OCI-LY3 (cell line): ENCODE results near the gene ARHGEF28.

Experiments used
- H2AFZ ChIP-seq: fragments of 200-600, 300-600 bp; shearing (Covaris generic); 2 replicates; pipeline ENCODE4 v1.6.0; 2014; ENCODE audit warnings: antibody characterized with exemption, low read depth, low read length
- H3K27ac ChIP-seq: fragments of 200-600, 300-600 bp; sonication (generic); 2 replicates; pipeline ENCODE4 v1.5.1; 2014; ENCODE audit warnings: mild to moderate bottlenecking, low read length, moderate library complexity, mixed read lengths
- H3K27me3 ChIP-seq: fragments of 200-600, 300-600 bp; sonication (generic); 2 replicates; pipeline ENCODE4 v1.6.1; 2014; ENCODE audit warnings: low read depth, low read length, mixed read lengths
- H3K36me3 ChIP-seq: fragments of 200-600, 300-600 bp; sonication (generic); replicated peaks from 2 replicates; pipeline ENCODE3; 2014; ENCODE audit warnings: low read depth, low read length, mixed read lengths
- H3K4me1 ChIP-seq: fragments of 300-600, 200-600 bp; sonication (generic); 2 replicates; pipeline ENCODE4 v1.6.1; 2014; ENCODE audit warnings: low read length, mixed read lengths
- H3K4me2 ChIP-seq: fragments of 200-600, 300-600 bp; sonication (generic); 2 replicates; pipeline ENCODE4 v1.6.1; 2014; ENCODE audit warnings: low read length, mixed read lengths
- H3K4me3 ChIP-seq: fragments of 300-600, 200-600 bp; sonication (generic); 2 replicates; pipeline ENCODE4 v1.5.1; 2014; ENCODE audit warnings: antibody characterized with exemption, mild to moderate bottlenecking, low read length, moderate library complexity
- H3K79me2 ChIP-seq: fragments of 300-600, 200-600 bp; shearing (Covaris generic); 2 replicates; pipeline ENCODE4 v1.6.1; 2014; ENCODE audit warnings: mild to moderate bottlenecking, low read length, mixed read lengths
- H3K9ac ChIP-seq: fragments of 300-600, 200-600 bp; shearing (Covaris generic); 2 replicates; pipeline ENCODE4 v1.6.0; 2014; ENCODE audit warnings: mild to moderate bottlenecking, low read length, moderate library complexity
- H3K9me3 ChIP-seq: fragments of 200-600, 300-600 bp; shearing (Covaris generic); 2 replicates; pipeline ENCODE4 v1.6.1; 2014; ENCODE audit warnings: low read length, mixed read lengths; ENCODE audit not compliant: insufficient read depth
- H4K20me1 ChIP-seq: fragments of 200-600, 300-600 bp; sonication (generic); 2 replicates; pipeline ENCODE4 v1.6.1; 2016; ENCODE audit warnings: low read length, mixed read lengths; ENCODE audit not compliant: insufficient read depth
- EZH2phosphoT487 ChIP-seq: fragments of 200-600 bp; shearing (Covaris generic); IDR thresholded peaks from 2 replicates; pipeline ENCODE4 v1.6.1; 2018; ENCODE audit warnings: antibody characterized with exemption, mixed run types, low read depth
- TF ChIP-seq, protein P1 (sequence below): fragments of 200-600, 300-600 bp; sonication (generic); IDR thresholded peaks from 2 replicates; pipeline ENCODE4 v1.5.1; 2014; ENCODE audit warnings: antibody characterized with exemption, low read length, low read depth

ARHGEF28 gene

GRCh38 chr5:73908846-73909245 is 282.9 kb downstream of the ARHGEF28 start:
- Histone ChIP-seq H4K20me1 (no peaks in the 10 kb centered on the region), H3K79me2 (no peaks in the 10 kb centered on the region), H3K4me2 (no peak overlapping the region), H3K4me1 (no peaks in the 10 kb centered on the region), H3K9ac (no peak overlapping the region), H3K27me3 (peaks cover 15% of the 10 kb centered on the region; the same call in 1 of the 2 replicates), H3K27ac (no peak overlapping the region), H3K9me3 (no peaks in the 10 kb centered on the region), H3K4me3 (no peak overlapping the region), H2AFZ (no peak overlapping the region), H3K36me3 (no peaks in the 10 kb centered on the region)
- no peak for TF ChIP-seq EZH2phosphoT487
- TF ChIP-seq, protein P1, sequence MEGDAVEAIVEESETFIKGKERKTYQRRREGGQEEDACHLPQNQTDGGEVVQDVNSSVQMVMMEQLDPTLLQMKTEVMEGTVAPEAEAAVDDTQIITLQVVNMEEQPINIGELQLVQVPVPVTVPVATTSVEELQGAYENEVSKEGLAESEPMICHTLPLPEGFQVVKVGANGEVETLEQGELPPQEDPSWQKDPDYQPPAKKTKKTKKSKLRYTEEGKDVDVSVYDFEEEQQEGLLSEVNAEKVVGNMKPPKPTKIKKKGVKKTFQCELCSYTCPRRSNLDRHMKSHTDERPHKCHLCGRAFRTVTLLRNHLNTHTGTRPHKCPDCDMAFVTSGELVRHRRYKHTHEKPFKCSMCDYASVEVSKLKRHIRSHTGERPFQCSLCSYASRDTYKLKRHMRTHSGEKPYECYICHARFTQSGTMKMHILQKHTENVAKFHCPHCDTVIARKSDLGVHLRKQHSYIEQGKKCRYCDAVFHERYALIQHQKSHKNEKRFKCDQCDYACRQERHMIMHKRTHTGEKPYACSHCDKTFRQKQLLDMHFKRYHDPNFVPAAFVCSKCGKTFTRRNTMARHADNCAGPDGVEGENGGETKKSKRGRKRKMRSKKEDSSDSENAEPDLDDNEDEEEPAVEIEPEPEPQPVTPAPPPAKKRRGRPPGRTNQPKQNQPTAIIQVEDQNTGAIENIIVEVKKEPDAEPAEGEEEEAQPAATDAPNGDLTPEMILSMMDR = no peak

- TF ChIP-seq EZH2phosphoT487 = no peak
- TF ChIP-seq, protein P1 = no peak
- Histone ChIP-seq H3K79me2 (no peaks in the 10 kb centered on the region), H3K9me3 (no peaks in the 10 kb centered on the region), H2AFZ (no peak overlapping the region), H4K20me1 (no peaks in the 10 kb centered on the region), H3K36me3 (no peaks in the 10 kb centered on the region), H3K9ac (no peak overlapping the region), H3K4me3 (no peak overlapping the region), H3K4me2 (no peak overlapping the region), H3K4me1 (no peaks in the 10 kb centered on the region), H3K27me3 (peaks cover 10% of the 10 kb centered on the region; the same call in 1 of the 2 replicates), H3K27ac (no peak overlapping the region)
Measured at GRCh38 chr5:73909474-73909873, 283.5 kb downstream of the ARHGEF28 start.

- H3K27me3 ChIP-seq = 0 out of 2 replicates have a peak, but pooled peaks cover 5% of the 10 kb centered on the region
- no peaks in the 10 kb centered on the region for H3K36me3 ChIP-seq
- H3K4me3 ChIP-seq = no peak overlapping the region
- no peak overlapping the region for H2AFZ ChIP-seq
- TF ChIP-seq, protein P1 = no peak
- no peak for TF ChIP-seq EZH2phosphoT487
- H3K4me1 ChIP-seq = no peaks in the 10 kb centered on the region
- no peak overlapping the region for H3K4me2 ChIP-seq
- H3K9me3 ChIP-seq = no peaks in the 10 kb centered on the region
- H3K27ac ChIP-seq = no peak overlapping the region
- no peak overlapping the region for H3K9ac ChIP-seq
- no peaks in the 10 kb centered on the region for H3K79me2 ChIP-seq
- H4K20me1 ChIP-seq = no peaks in the 10 kb centered on the region
Measured at GRCh38 chr5:73911761-73912393, 285.9 kb downstream of the ARHGEF28 start.

DNA sequence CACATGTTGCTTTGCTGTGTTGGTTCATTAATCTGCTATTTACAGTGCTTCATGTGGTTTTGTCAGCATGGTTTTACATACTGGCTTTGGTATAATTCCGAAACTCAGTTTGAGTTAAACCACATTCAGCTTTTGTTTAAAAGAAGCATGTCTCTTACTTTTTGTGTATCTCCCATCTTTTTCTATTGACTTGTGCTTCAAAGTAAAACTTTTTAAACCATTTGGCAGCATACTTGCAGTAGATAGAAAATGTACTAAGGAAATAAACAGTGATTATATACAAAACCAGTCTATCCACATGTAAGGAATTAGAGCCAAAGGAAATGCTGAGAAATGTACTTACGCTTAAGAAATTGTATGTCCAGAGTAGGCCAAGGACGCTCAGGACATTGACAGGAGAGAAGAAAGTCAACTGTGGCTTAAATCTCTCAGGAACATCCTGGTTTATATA is 286.9 kb downstream of the ARHGEF28 start:
- no peak overlapping the region for H3K4me2 ChIP-seq
- H3K79me2 ChIP-seq = no peaks in the 10 kb centered on the region
- no peaks in the 10 kb centered on the region for H3K4me1 ChIP-seq
- no peaks in the 10 kb centered on the region for H3K27me3 ChIP-seq
- no peak overlapping the region for H3K9ac ChIP-seq
- H3K4me3 ChIP-seq = no peak overlapping the region
- TF ChIP-seq EZH2phosphoT487 = no peak
- TF ChIP-seq, protein P1 = no peak
- no peak overlapping the region for H3K27ac ChIP-seq
- H2AFZ ChIP-seq = no peak overlapping the region
- no peaks in the 10 kb centered on the region for H3K36me3 ChIP-seq
- no peaks in the 10 kb centered on the region for H3K9me3 ChIP-seq
- no peaks in the 10 kb centered on the region for H4K20me1 ChIP-seq
